Activated T-helper 1 cell treated with anti-CD3 and anti-CD28 coated beads, Interleukin-12 subunit alpha, Interleukin-12 subunit beta, Interleukin-2, Interleukin-4 antibody, amounts not matched to agents 30 ng/mL and 10 ng/mL and 1 ng/mL, durations not matched to agents 14 hours and 24 hours and 36 hours (primary cell): Measurements from ENCODE around the gene GFAP. TPM values are rescaled to one million over a fixed set of nuclear protein-coding genes. Genes with fewer than 3 reads are reported as not detected.
A peak's percentile ranks its signal among the peaks of the same experiment; 100 is the strongest.

Experiments
- DNase-seq: peaks from one replicate; pipeline ENCODE4 v3.0.0; 2021; ENCODE audit warnings: low spot score
- H3K27ac Mint-ChIP-seq: one replicate; pipeline ENCODE4 v1.8.0; 2021; ENCODE audit warnings: mild to moderate bottlenecking, mixed read lengths
- H3K27me3 Mint-ChIP-seq: one replicate; pipeline ENCODE4 v1.8.0; 2022; ENCODE audit warnings: mild to moderate bottlenecking, moderate library complexity, mixed read lengths; ENCODE audit not compliant: insufficient read depth
- H3K36me3 Mint-ChIP-seq: one replicate; pipeline ENCODE4 v1.8.0; 2021; ENCODE audit warnings: low read depth, mixed read lengths
- H3K4me1 Mint-ChIP-seq: one replicate; pipeline ENCODE4 v1.8.0; 2021; ENCODE audit warnings: low read depth, mixed read lengths
- H3K4me3 Mint-ChIP-seq: one replicate; pipeline ENCODE4 v1.8.0; 2021; ENCODE audit warnings: mild to moderate bottlenecking, moderate library complexity, mixed read lengths
- H3K9me3 Mint-ChIP-seq: one replicate; pipeline ENCODE4 v1.8.0; 2021; ENCODE audit warnings: mixed read lengths
- intact Hi-C: fragments of 100-400 bp; cut with micrococcal nuclease; formaldehyde crosslinking; loops from one replicate; pipeline ENCODE4 v1.15.1; 2024
- total RNA-seq: library from RNA; stranded (reverse); gene quantifications from 2 replicates; pipeline ENCODE4 v1.2.3, GENCODE V29; 2022

GFAP gene
- total RNA-seq, 1 donor from 2014 or later = not detected

- H3K9me3 Mint-ChIP-seq = no peaks in the 10 kb centered on the region
- intact Hi-C loops = loop anchor here (10.0 kb wide), 1 partner anchor 167 kb away; no protein-coding TSS in a partner anchor
- peak overlapping the region; percentile 9 for H3K4me3 Mint-ChIP-seq
- DNase-seq = no peak
- H3K27me3 Mint-ChIP-seq = no peaks in the 10 kb centered on the region
- H3K4me1 Mint-ChIP-seq = peaks cover 41% of the 10 kb centered on the region
- peak overlapping the region; percentile 73 for H3K27ac Mint-ChIP-seq
- H3K36me3 Mint-ChIP-seq = peaks cover 19% of the 10 kb centered on the region
Observed at GRCh38 chr17:44941712-44942331, 26.5 kb upstream of the GFAP start.

DNA sequence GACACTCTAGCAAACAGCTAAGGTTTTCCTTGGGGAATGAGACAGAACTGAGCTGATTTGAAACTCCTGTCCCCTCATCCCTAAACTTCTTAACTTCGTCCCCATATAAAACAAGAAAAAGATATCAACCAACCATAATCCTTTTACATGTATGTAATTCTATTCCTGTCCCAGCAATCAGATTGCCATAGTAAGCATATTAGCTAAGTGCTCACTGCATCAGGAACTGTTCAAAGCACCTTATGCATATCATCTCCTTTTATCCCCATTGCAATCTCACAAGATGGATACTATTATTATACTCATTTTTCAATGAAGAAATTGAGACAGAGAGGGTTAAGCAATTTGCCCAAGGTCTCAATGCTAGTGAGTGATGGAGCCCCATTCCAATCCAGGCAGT is 25.5 kb upstream of the GFAP start:
- peaks cover 31% of the 10 kb centered on the region for H3K4me1 Mint-ChIP-seq
- intact Hi-C loops = loop anchor here (10.0 kb wide), 1 partner anchor 166 kb away; no protein-coding TSS in a partner anchor

GRCh38 chr17:44940317-44940716 is 25.0 kb upstream of the GFAP start:
- Mint-ChIP-seq H3K4me1 (peaks cover 31% of the 10 kb centered on the region), H3K27ac (peak overlapping the region; percentile 11), H3K9me3 (no peaks in the 10 kb centered on the region), H3K4me3 (no peak overlapping the region), H3K27me3 (no peaks in the 10 kb centered on the region), H3K36me3 (peaks cover 15% of the 10 kb centered on the region)
- no peak for DNase-seq
- intact Hi-C loops = loop anchor here (10.0 kb wide), 1 partner anchor 166 kb away; no protein-coding TSS in a partner anchor

More for the DNA sequence above, 25.5 kb upstream of the GFAP start:
- Mint-ChIP-seq H3K27ac (no peak overlapping the region), H3K27me3 (no peaks in the 10 kb centered on the region), H3K36me3 (peaks cover 13% of the 10 kb centered on the region), H3K9me3 (no peaks in the 10 kb centered on the region), H3K4me3 (no peak overlapping the region)
- no peak for DNase-seq

DNA sequence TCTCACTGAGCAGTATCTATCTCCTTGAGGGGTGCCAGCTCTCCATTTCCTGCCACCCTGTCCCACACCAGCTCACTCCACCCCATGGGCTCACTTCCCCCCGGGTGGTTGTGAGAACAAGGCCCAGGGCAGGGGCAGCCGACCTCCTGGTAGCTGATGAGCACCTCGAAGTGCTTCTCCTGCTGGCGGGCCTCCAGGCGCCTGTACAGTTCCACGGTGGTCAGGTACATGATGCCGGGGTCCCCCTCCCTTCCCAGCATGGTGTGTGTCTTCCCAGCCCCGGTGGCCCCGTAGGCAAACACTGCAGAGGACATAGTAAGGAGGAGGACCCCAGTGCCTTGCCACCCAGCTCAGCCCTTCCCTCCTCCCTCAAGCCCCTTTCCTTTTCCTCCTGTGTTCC is 19.8 kb upstream of the GFAP start:
- intact Hi-C loops = no loop called here
- no peak overlapping the region for H3K27ac Mint-ChIP-seq
- no peaks in the 10 kb centered on the region for H3K9me3 Mint-ChIP-seq
- no peak for DNase-seq
- H3K4me1 Mint-ChIP-seq = no peaks in the 10 kb centered on the region
- peaks cover 28% of the 10 kb centered on the region for H3K36me3 Mint-ChIP-seq
- H3K4me3 Mint-ChIP-seq = no peak overlapping the region
- no peaks in the 10 kb centered on the region for H3K27me3 Mint-ChIP-seq

DNA sequence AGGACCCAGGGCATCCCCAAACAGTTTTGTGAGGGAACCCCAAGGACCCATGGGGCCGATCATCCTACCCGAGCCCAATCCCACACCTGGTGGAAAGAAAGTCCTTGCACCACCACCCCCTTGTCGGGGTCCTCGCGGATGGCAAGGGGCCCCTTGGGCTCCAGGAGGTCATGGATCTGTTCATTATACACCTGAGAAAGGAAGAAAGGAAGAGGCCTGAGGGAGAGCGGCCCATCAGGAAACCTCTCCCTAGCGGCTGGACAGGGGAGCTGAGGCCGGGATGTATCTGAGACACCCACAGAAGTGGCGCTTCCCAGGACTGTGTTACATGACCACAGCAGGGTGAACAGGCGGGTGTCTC is 19.4 kb upstream of the GFAP start:
- DNase-seq = no peak
- intact Hi-C loops = no loop called here
- Mint-ChIP-seq H3K27ac (no peak overlapping the region), H3K4me1 (no peaks in the 10 kb centered on the region), H3K27me3 (no peaks in the 10 kb centered on the region), H3K4me3 (no peak overlapping the region), H3K9me3 (no peaks in the 10 kb centered on the region), H3K36me3 (peaks cover 32% of the 10 kb centered on the region)

DNA sequence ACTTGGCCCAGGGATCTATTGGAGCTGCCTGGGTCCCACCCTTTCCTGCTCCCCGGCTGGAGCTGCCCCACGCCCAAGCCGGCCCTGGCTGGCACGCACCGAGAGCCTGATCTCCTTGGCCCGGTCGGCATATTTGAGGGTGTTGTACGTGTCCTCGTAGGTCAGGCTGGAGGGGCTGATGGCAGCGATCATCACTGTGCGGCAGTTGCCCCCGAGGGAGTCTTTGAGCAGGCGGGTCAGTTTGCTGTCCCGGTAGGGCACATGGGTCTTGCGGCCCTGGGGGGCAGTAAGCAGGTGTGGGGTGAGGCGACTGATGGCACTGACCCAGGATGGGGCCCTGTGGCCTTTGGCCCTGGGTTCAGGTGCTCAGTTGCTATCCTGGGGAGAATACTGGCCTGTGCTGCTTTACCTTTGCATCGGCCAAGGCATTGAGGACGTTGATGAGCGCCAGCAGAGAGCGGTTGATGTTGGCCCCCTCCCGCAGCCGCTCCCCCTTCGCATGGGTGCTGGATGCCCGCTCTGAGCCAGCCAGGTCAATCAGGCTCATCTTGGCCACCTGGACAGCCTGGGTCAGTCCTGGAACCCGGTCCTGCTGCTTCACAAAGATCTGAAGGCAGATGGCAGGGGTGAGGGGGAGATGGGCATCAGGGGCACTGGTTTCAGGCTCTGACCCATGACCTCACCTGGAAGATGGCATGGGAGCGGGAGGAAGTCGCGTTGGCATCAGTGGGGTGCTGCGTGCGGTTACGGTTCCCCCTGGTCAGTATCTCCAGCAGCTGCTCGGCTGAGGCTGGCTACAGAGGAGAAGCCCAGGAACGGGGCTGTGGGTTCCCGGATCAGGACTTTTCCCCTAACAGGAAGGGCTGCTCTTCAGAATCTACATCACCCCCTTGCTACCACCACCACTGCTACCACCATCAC is 18.8 kb upstream of the GFAP start:
- Mint-ChIP-seq H3K4me1 (no peaks in the 10 kb centered on the region), H3K36me3 (peaks cover 36% of the 10 kb centered on the region)
- intact Hi-C loops = no loop called here

DNA sequence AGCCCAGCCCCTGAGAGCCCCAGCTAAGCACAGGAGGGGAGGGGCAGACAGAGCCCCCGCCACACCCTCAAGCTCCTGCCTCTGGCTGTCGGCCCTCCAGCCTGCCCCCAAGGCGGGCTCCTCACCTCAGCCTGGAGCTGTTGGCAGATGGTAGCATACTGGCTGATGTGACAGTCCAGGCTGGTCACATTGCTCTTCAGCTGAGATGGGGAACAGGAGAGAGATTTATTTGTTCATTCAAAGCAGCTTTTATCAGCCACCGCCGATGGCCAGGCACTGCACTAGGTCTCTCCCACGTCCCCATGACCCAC is 17.4 kb upstream of the GFAP start:
- H3K4me1 Mint-ChIP-seq = no peaks in the 10 kb centered on the region
- no peak for DNase-seq
- intact Hi-C loops = no loop called here
- H3K4me3 Mint-ChIP-seq = no peak overlapping the region
- peaks cover 34% of the 10 kb centered on the region for H3K36me3 Mint-ChIP-seq
- no peak overlapping the region for H3K27ac Mint-ChIP-seq
- no peaks in the 10 kb centered on the region for H3K9me3 Mint-ChIP-seq
- H3K27me3 Mint-ChIP-seq = no peaks in the 10 kb centered on the region

More for the DNA sequence above, 18.8 kb upstream of the GFAP start:
- Mint-ChIP-seq H3K4me3 (no peak overlapping the region), H3K27me3 (no peaks in the 10 kb centered on the region), H3K9me3 (no peaks in the 10 kb centered on the region), H3K27ac (no peak overlapping the region)
- no peak for DNase-seq

DNA sequence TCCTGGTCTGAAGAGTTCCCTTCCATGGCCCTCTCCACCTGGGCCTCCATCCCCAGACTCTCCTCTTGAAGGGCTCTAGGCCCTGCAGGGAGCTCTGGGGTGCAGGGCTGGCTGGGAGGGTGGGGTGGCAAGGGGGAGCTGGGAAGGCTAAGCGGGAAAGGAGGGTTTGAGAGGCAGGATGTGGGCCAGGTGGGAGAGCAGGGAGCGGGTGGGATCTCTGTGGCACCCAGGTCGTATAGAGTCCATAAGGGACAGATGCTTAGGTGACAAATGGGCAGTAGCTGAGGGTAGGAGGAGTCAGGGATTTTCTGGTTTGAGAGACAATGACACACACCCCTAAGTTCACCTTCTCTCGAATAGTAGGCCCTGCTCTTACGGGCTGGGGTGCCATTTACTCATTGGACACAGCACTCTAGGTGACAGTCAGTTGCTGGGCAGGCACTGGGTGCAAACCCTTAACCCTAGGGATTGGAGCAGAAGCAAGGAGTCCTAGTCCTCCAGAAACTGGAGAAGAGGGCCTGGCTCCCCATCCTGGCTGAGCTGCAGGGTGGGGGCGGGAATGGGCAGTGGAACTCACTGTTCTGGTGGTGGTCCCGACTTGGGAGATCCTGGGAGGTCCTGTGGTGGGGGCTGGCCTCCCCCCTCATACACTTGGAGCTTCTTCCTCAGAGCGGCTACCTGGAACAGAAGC is 16.9 kb upstream of the GFAP start:
- no peak overlapping the region for H3K27ac Mint-ChIP-seq
- no peak overlapping the region for H3K4me3 Mint-ChIP-seq
- DNase-seq = no peak
- no peaks in the 10 kb centered on the region for H3K9me3 Mint-ChIP-seq
- no peaks in the 10 kb centered on the region for H3K27me3 Mint-ChIP-seq
- H3K36me3 Mint-ChIP-seq = peaks cover 37% of the 10 kb centered on the region
- intact Hi-C loops = no loop called here
- H3K4me1 Mint-ChIP-seq = no peaks in the 10 kb centered on the region

GRCh38 chr17:44931376-44931775 is 16.1 kb upstream of the GFAP start:
- Mint-ChIP-seq H3K27ac (no peak overlapping the region), H3K9me3 (no peaks in the 10 kb centered on the region), H3K4me1 (no peaks in the 10 kb centered on the region), H3K27me3 (no peaks in the 10 kb centered on the region), H3K4me3 (no peak overlapping the region), H3K36me3 (peaks cover 38% of the 10 kb centered on the region)
- intact Hi-C loops = no loop called here
- DNase-seq = no peak

- H3K27ac Mint-ChIP-seq = no peak overlapping the region
- DNase-seq = no peak
Observed at GRCh38 chr17:44930667-44931066, 15.4 kb upstream of the GFAP start.

DNA sequence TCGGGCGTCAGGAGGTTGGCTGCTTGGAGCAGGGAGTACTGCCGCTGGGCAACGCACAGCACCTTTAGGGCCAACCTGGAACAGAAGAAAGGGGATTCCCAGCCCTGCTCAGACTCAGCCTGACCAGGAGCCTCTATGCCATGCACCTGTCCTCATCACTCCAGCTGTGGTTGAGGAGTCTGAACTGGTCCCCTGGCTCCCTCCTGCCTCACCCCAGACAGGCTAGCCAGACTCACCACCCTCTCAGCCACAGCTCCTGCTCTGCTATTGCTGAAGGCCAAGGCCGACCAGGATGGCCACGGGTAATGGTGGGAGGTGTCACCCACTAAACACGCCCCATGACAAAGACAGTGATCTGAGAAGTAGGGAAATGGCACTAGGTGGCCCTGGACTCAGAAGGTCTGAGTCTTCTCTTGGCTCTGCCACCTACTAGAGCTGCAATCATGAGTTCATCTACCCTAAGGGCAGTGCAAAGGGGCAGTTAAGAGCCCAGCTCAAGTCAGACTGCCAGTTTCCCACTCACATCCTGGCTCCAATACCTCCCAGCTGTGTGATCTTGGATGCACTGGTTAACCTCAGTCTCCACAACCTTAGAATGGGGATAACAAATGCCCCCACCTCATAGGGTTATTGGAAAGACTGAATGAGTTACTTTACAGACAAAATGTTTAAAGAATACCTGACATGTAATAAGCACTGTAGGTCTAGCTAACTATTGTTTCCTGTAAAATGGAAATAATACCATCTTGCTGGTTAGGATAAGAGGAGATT is 13.8 kb upstream of the GFAP start:
- Mint-ChIP-seq H3K27ac (no peak overlapping the region), H3K4me3 (no peak overlapping the region), H3K4me1 (no peaks in the 10 kb centered on the region), H3K9me3 (no peaks in the 10 kb centered on the region), H3K36me3 (peaks cover 40% of the 10 kb centered on the region), H3K27me3 (no peaks in the 10 kb centered on the region)
- intact Hi-C loops = no loop called here
- no peak for DNase-seq

More at GRCh38 chr17:44930667-44931066, 15.4 kb upstream of the GFAP start:
- no peak overlapping the region for H3K4me3 Mint-ChIP-seq
- no peaks in the 10 kb centered on the region for H3K4me1 Mint-ChIP-seq
- H3K36me3 Mint-ChIP-seq = peaks cover 42% of the 10 kb centered on the region
- intact Hi-C loops = no loop called here
- no peaks in the 10 kb centered on the region for H3K9me3 Mint-ChIP-seq
- no peaks in the 10 kb centered on the region for H3K27me3 Mint-ChIP-seq

DNA sequence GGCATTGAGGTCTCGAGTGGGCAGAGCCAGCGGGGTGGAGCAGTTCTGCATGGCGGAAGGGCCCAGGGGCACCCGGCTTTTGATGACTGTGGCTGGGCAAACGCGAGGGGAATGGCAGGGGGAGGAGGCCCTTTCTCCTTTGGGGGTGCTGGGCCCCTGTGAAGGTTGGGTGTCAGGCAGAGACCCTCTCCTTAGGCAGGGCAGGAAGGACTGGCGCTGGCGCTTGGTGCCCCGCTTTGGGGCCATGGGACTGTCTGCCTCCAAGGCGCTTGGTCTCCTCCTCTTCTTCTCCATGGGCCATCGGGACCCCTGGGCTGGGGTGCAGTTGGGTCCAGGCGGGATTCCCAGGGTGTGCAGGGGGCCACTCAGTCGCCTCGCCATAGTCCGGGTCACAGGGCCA is 12.8 kb upstream of the GFAP start:
- Mint-ChIP-seq H3K4me3 (no peak overlapping the region), H3K4me1 (no peaks in the 10 kb centered on the region), H3K36me3 (peaks cover 41% of the 10 kb centered on the region), H3K27me3 (no peaks in the 10 kb centered on the region), H3K9me3 (no peaks in the 10 kb centered on the region), H3K27ac (no peak overlapping the region)
- no peak for DNase-seq
- intact Hi-C loops = no loop called here
